Keratinocyte (primary cell): Measurements from ENCODE around the gene CYSTM1. TPM values are rescaled to one million over a fixed set of nuclear protein-coding genes. Genes with fewer than 3 reads are reported as not detected.

ENCODE experiments used
- DNase-seq: peaks from one replicate; pipeline ENCODE4 v3.0.0-alpha.2; 2011; ENCODE audit warnings: low read depth, missing footprints, low spot score
- FAIRE-seq: peaks from 2 replicates; lab custom pipeline; 2011; peaks lifted over from hg19 to GRCh38; lab: Jason Lieb, UNC
- H2AFZ ChIP-seq: 2 replicates; pipeline ENCODE4 v1.6.0; 2012; ENCODE audit warnings: low read length, control low read depth, inconsistent platforms; ENCODE audit not compliant: control insufficient read depth
- H3K27ac ChIP-seq: 2 replicates; pipeline ENCODE4 v1.5.1; 2011; ENCODE audit warnings: low read length; ENCODE audit not compliant: control insufficient read depth, insufficient read depth
- H3K27me3 ChIP-seq: 3 replicates; pipeline ENCODE4 v1.6.0; 2011; ENCODE audit warnings: low read length; ENCODE audit not compliant: control insufficient read depth, insufficient read depth; ENCODE audit errors: extremely low read depth
- H3K36me3 ChIP-seq, 2 experiments: 2 replicates in 1 of 2; 3 replicates in 1 of 2; pipeline ENCODE4 v1.5.1; 2011; ENCODE audit warnings: low read length in 2 of 2, mild to moderate bottlenecking in 1 of 2; ENCODE audit not compliant: control insufficient read depth in 2 of 2, insufficient read depth in 2 of 2; ENCODE audit errors: extremely low read depth in 1 of 2
- H3K4me1 ChIP-seq: 3 replicates; pipeline ENCODE4 v1.5.1; 2011; ENCODE audit warnings: low read length; ENCODE audit not compliant: control insufficient read depth, insufficient read depth; ENCODE audit errors: extremely low read depth
- H3K4me2 ChIP-seq: 3 replicates; pipeline ENCODE4 v1.6.0; 2011; ENCODE audit warnings: low read depth, low read length; ENCODE audit not compliant: control insufficient read depth, insufficient read depth; ENCODE audit errors: extremely low read depth
- H3K4me3 ChIP-seq, 3 experiments: fragments of 200-600 bp in 1 of 3; sonication (generic) in 1 of 3; 2 replicates in 2 of 3; 3 replicates in 1 of 3; pipeline ENCODE4 v1.5.1; 2011 to 2016; ENCODE audit warnings: low read length in 3 of 3, mild to moderate bottlenecking in 3 of 3, control low read depth in 2 of 3, inconsistent platforms in 1 of 3, low read depth in 1 of 3, mixed read lengths in 1 of 3, mixed run types in 1 of 3, moderate library complexity in 1 of 3; ENCODE audit not compliant: control insufficient read depth in 2 of 3, insufficient read depth in 2 of 3; ENCODE audit errors: extremely low read depth in 1 of 3
- H3K79me2 ChIP-seq: 2 replicates; pipeline ENCODE4 v1.6.0; 2012; ENCODE audit warnings: low read length; ENCODE audit not compliant: control insufficient read depth, insufficient read depth
- H3K9ac ChIP-seq: 3 replicates; pipeline ENCODE4 v1.6.0; 2011; ENCODE audit warnings: low read length; ENCODE audit not compliant: control insufficient read depth, insufficient read depth; ENCODE audit errors: extremely low read depth
- H3K9me1 ChIP-seq: 3 replicates; pipeline ENCODE4 v1.6.0; 2011; ENCODE audit warnings: low read length; ENCODE audit not compliant: control insufficient read depth, insufficient read depth; ENCODE audit errors: extremely low read depth
- H3K9me3 ChIP-seq: 2 replicates; pipeline ENCODE4 v1.5.1; 2012; ENCODE audit warnings: low read depth, low read length; ENCODE audit not compliant: control insufficient read depth
- H4K20me1 ChIP-seq: 3 replicates; pipeline ENCODE4 v1.6.0; 2011; ENCODE audit warnings: low read length; ENCODE audit not compliant: control insufficient read depth, insufficient read depth; ENCODE audit errors: extremely low read depth
- CTCF ChIP-seq, 3 experiments: IDR thresholded peaks in 1 of 3; conservative IDR thresholded peaks in 1 of 3; optimal IDR thresholded peaks in 1 of 3; 2 replicates in 2 of 3; 3 replicates in 1 of 3; pipeline versions ENCODE3 to v1.5.1; 2011; ENCODE audit warnings: low read length in 3 of 3, mild to moderate bottlenecking in 3 of 3, moderate library complexity in 2 of 3, control low read depth in 1 of 3, inconsistent platforms in 1 of 3; ENCODE audit not compliant: insufficient read depth in 2 of 3; ENCODE audit errors: extremely low read depth in 1 of 3
- EZH2 ChIP-seq: IDR thresholded peaks from one replicate; pipeline ENCODE4 v1.6.1; 2012; ENCODE audit warnings: inconsistent platforms, mild to moderate bottlenecking, low read length, moderate library complexity
- dilution Hi-C: fragments of 300-500 bp; cut with MboI; formaldehyde crosslinking; loops from one replicate; pipeline ENCODE4 v1.7.0; 2020; ENCODE audit warnings: low sequenced_read_pairs; ENCODE audit not compliant: extremely low pct_ligation_motif_present
- polyA plus RNA-seq, 5 experiments: library from polyadenylated mRNA; depleted of rRNA in 3 of 5; stranded (reverse) in 3 of 5; stranded (forward) in 1 of 5; unstranded in 1 of 5; fragments of >200 nt; gene quantifications; 1 replicate in 1 of 5; 2 replicates in 3 of 5; 3 replicates in 1 of 5; pipeline versions ENCODE4 v1.2.1 to v1.2.3, GENCODE V29; 2011 to 2012; ENCODE audit warnings: missing spikeins in 2 of 5, low read depth in 1 of 5, low replicate concordance in 1 of 5

Gene CYSTM1
- polyA plus RNA-seq, 1 donor (not counting 4 experiments of a cell fraction or from before 2014, with no cell fraction given): 34.3 TPM

- H4K20me1 ChIP-seq: no peaks in the 10 kb centered on the region
- H3K27ac ChIP-seq: no peak overlapping the region
- dilution Hi-C loops: no loop called here
- no peak overlapping the region for H2AFZ ChIP-seq
- H3K36me3 ChIP-seq: no peaks in the 10 kb centered on the region
- H3K79me2 ChIP-seq: no peaks in the 10 kb centered on the region
- peaks cover 16% of the 10 kb centered on the region for H3K4me1 ChIP-seq
- H3K4me2 ChIP-seq: no peak overlapping the region
- no peaks in the 10 kb centered on the region for H3K9me3 ChIP-seq
- no peak for TF ChIP-seq EZH2
- no peak for TF ChIP-seq CTCF (optimal IDR thresholded peaks at IDR 0.05 in 1 of 3, IDR thresholded peaks at IDR 0.05 in 1 of 3, conservative IDR thresholded peaks at IDR 0.05 in 1 of 3; ENCODE audit: extremely low read depth in 1 of 3, insufficient read depth in 2 of 3, low read length in 3 of 3)
- FAIRE-seq (no peak), DNase-seq (no peak)
- H3K27me3 ChIP-seq: no peaks in the 10 kb centered on the region
- peaks cover 2% of the 10 kb centered on the region for H3K9me1 ChIP-seq
- no peak overlapping the region for H3K9ac ChIP-seq
- no peak overlapping the region for H3K4me3 ChIP-seq
These were observed 39.8 kb downstream of the CYSTM1 start for GRCh38 chr5:140214831-140215230.

GRCh38 chr5:140215276-140215675, 40.3 kb downstream of the CYSTM1 start:
- Histone ChIP-seq H3K9me1 (peaks cover 2% of the 10 kb centered on the region), H3K4me3 (no peak overlapping the region), H3K9me3 (no peaks in the 10 kb centered on the region), H3K27me3 (no peaks in the 10 kb centered on the region), H3K79me2 (no peaks in the 10 kb centered on the region), H3K36me3 (no peaks in the 10 kb centered on the region), H3K4me1 (peaks cover 20% of the 10 kb centered on the region), H4K20me1 (no peaks in the 10 kb centered on the region), H3K27ac (no peak overlapping the region), H3K9ac (no peak overlapping the region), H3K4me2 (no peak overlapping the region), H2AFZ (no peak overlapping the region)
- dilution Hi-C loops: no loop called here
- TF ChIP-seq EZH2 (no peak), CTCF (optimal IDR thresholded peaks at IDR 0.05 in 1 of 3, IDR thresholded peaks at IDR 0.05 in 1 of 3, conservative IDR thresholded peaks at IDR 0.05 in 1 of 3; ENCODE audit: extremely low read depth in 1 of 3, insufficient read depth in 2 of 3, low read length in 3 of 3) (no peak)
- DNase-seq (no peak), FAIRE-seq (no peak)
